ENCODE results near the gene GOLGA2. TPM values are rescaled to one million over a fixed set of nuclear protein-coding genes. Genes with fewer than 3 reads are reported as not detected.

Gene GOLGA2
- total and polyA plus RNA-seq, 12 donors, result 35.8 to 221 (median 85.6) TPM

DNA sequence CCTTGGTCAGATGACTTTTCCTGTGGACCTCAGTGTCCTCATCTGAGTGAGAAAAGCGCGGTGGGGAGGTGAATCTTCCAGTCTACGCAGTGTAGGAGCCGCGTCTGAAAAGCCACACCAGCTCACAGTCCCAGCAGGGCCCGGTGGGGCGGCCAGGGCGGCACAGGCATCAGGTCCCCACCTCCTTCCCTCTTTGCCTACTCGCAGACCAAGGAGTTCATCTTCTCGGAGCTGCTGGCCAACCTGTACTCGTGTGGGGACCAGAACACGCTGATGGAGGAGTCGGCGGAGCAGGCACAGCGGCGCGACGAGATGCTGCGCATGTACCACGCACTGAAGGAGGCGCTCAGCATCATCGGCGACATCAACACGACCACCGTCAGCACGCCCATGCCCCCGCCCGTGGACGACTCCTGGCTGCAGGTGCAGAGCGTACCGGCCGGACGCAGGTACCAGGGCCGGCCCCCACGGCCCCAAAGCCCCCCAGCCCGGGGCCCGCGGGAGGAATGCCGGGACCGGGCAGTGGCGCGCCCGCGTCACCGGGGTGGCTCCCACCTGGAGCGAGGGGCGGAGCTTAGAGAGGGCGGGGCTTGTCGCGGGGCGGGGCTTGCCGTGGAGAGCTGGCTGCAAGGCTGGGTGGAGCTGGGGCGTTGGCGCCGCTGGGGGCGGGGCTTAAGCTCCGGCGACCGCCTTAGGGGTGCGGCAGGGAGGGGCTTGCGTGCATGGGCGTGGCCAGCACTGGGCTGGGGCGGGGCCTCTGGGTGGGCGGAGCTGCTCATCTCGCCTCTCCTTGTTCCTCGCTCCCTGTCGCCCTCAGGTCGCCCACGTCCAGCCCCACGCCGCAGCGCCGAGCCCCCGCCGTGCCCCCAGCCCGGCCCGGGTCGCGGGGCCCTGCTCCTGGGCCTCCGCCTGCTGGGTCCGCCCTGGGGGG is 25.6 kb downstream of the GOLGA2 start:
- Histone ChIP-seq H3K36me3 (replicated peaks in 1 of 2) (no peaks in the 10 kb centered on the region), H3K27me3 (no peaks in the 10 kb centered on the region), H3K4me1 (replicated peaks in 1 of 2) (peaks cover 7 to 22% of the 10 kb centered on the region in 2 donors), H3K9me3 (replicated peaks in 1 of 3) (no peaks in the 10 kb centered on the region), H3K27ac (peak overlapping the region in 1 of 5 donors; percentile 18), H3K4me3 (peak overlapping the region in 1 of 4 donors; percentile 49)
- DNase-seq, result peak; percentile 88 to 96 (median 93)
- no peak for TF ChIP-seq POLR2A (IDR thresholded peaks at IDR 0.05)
- TF ChIP-seq, protein P1, sequence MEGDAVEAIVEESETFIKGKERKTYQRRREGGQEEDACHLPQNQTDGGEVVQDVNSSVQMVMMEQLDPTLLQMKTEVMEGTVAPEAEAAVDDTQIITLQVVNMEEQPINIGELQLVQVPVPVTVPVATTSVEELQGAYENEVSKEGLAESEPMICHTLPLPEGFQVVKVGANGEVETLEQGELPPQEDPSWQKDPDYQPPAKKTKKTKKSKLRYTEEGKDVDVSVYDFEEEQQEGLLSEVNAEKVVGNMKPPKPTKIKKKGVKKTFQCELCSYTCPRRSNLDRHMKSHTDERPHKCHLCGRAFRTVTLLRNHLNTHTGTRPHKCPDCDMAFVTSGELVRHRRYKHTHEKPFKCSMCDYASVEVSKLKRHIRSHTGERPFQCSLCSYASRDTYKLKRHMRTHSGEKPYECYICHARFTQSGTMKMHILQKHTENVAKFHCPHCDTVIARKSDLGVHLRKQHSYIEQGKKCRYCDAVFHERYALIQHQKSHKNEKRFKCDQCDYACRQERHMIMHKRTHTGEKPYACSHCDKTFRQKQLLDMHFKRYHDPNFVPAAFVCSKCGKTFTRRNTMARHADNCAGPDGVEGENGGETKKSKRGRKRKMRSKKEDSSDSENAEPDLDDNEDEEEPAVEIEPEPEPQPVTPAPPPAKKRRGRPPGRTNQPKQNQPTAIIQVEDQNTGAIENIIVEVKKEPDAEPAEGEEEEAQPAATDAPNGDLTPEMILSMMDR (IDR thresholded peaks at IDR 0.05), result no peak
- 10 to 27% (median 23%) methylated on average over 23 to 80 of the region's 81 CpGs for WGBS, 4 donors
- intact Hi-C loops (cut with DNase I), result no loop called here

DNA sequence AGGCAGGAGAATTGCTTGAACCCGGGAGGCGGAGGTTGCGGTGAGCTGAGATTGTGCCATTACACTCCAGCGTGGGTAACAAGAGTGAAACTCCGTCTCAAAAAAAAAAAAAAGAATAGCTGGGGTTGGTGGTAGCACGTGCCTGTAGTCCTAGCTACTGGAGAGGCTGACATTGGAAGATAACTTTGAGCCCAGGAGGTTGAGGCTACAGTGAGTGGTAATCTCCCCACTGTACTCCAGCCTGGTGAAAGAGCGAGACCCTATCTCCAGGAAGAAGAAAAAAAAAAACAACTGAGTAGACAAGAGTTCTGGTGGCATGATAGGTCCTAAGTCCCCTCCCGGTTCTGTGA is 26.3 kb downstream of the GOLGA2 start:
- no peaks in the 10 kb centered on the region for H3K27me3 ChIP-seq
- no peaks in the 10 kb centered on the region for H3K36me3 ChIP-seq (replicated peaks in 1 of 2)
- no peak overlapping the region for H3K4me3 ChIP-seq
- no peak for DNase-seq
- H3K9me3 ChIP-seq (replicated peaks in 1 of 3), result no peaks in the 10 kb centered on the region
- TF ChIP-seq POLR2A (IDR thresholded peaks at IDR 0.05), result no peak
- TF ChIP-seq, protein P1 (IDR thresholded peaks at IDR 0.05), result no peak
- intact Hi-C loops (cut with DNase I), result no loop called here
- WGBS, 4 donors, result 77 to 84% (median 81%) methylated on average over 8 of the region's 8 CpGs
- peaks cover 7 to 25% of the 10 kb centered on the region in 2 donors for H3K4me1 ChIP-seq (replicated peaks in 1 of 2)
- H3K27ac ChIP-seq, result no peak overlapping the region

DNA sequence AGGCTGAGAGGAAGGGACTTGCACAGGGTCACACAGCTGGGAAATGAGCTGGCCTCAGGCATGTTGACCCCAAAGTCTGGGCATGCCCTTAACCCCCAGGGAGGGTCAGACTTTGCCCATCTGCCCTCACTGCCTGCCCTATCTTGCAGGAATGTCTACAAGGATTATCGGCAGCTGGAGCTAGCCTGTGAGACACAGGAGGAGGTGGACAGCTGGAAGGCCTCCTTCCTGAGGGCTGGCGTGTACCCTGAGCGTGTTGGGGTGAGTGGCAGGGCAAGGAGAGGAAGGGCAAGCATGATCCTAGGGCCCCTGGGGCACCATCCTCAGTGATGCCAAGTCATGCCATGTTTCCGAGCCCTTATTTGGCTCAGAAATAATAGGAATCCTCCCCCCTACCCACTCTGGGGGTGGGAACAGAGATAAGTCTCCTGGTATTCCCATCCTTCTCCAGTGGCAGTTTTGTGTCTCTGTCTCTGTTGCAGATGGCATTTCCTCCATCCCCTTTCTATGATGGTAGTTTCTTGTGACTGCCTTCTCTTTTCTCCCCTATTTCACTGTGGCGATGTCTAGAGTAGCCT is 28.5 kb downstream of the GOLGA2 start:
- Histone ChIP-seq H3K4me3 (no peak overlapping the region), H3K36me3 (replicated peaks in 1 of 2) (no peaks in the 10 kb centered on the region), H3K27ac (no peak overlapping the region), H3K9me3 (replicated peaks in 1 of 3) (no peaks in the 10 kb centered on the region), H3K27me3 (no peaks in the 10 kb centered on the region), H3K4me1 (replicated peaks in 1 of 2) (peaks cover 7 to 21% of the 10 kb centered on the region in 2 donors)
- no peak for TF ChIP-seq POLR2A (IDR thresholded peaks at IDR 0.05)
- TF ChIP-seq, protein P1 (IDR thresholded peaks at IDR 0.05), result no peak
- WGBS, 4 donors, result 87 to 100% (median 93%) methylated on average over 2 to 5 of the region's 5 CpGs
- intact Hi-C loops (cut with DNase I), result no loop called here
- DNase-seq, result no peak

DNA sequence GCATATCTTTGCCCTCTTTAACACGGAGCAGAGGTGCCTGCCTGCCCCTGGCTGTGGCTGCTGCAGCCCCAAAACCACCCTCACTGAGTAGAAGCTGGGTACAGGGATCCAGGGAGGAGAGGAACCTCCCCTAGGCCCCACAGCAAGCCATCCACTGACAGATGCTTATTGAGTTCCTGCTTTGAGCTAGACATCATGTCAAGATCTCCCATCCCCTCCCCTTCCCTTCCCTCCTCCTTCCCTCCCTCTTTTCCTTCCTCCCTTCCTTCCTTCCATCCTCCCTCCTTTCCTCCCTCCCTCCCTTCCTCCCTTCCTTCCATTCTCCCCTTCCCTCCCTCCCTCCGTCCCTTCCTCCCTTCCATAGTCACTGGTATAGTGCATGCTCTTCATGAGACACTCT is 29.3 kb downstream of the GOLGA2 start:
- Histone ChIP-seq H3K27ac (peak overlapping the region in 1 of 5 donors; percentile 61), H3K36me3 (replicated peaks in 1 of 2) (no peaks in the 10 kb centered on the region), H3K4me3 (no peak overlapping the region), H3K9me3 (replicated peaks in 1 of 3) (no peaks in the 10 kb centered on the region), H3K27me3 (no peaks in the 10 kb centered on the region), H3K4me1 (replicated peaks in 1 of 2) (peaks cover 7 to 21% of the 10 kb centered on the region in 2 donors)
- no peak for TF ChIP-seq POLR2A (IDR thresholded peaks at IDR 0.05)
- TF ChIP-seq, protein P1 (IDR thresholded peaks at IDR 0.05), result no peak
- intact Hi-C loops (cut with DNase I), result no loop called here
- DNase-seq, result no peak
- WGBS, 4 donors, result 59 to 100% (median 68%) methylated on average over 1 to 2 of the region's 2 CpGs
